IMR-90 (cell line): Measurements from ENCODE around the gene ANO8. TPM values are rescaled to one million over a fixed set of nuclear protein-coding genes. Genes with fewer than 3 reads are reported as not detected.

Experiments
- ATAC-seq: fragments of 200-7000 bp; cut with Tn5 transposase; 2 replicates; pipeline ENCODE4 v1.9.1; 2020; ENCODE audit warnings: low read depth, mild to moderate bottlenecking, moderate library complexity
- BruUV-seq: library from RNA; stranded (reverse); fragments of 400-500 nt; replicated peaks from 2 replicates; lab custom pipeline; 2021; lab: Mats Ljungman, UMichigan
- CTCF ChIA-PET: fragments of 300-600 bp; formaldehyde crosslinking; extraction: SDS; loops from one replicate; lab custom pipeline; 2021; ENCODE audit warnings: antibody characterized with exemption; lab: Yijun Ruan, JAX
- POLR2A ChIA-PET: fragments of 300-600 bp; sonication (Branson Sonifier 250); formaldehyde crosslinking; loops from one replicate; lab custom pipeline; 2022; ENCODE audit warnings: antibody characterized with exemption; ENCODE audit not compliant: unreplicated experiment; lab: Charles Lee
- DNase-seq: peaks from one replicate; pipeline ENCODE4 v3.0.0; 2013
- H2AFZ ChIP-seq: replicated peaks from 2 replicates; pipeline ENCODE3; 2013; ENCODE audit warnings: low read length, mild to moderate bottlenecking; ENCODE audit not compliant: poor library complexity
- H2AK5ac ChIP-seq: 2 replicates; pipeline ENCODE4 v1.6.1; 2013; ENCODE audit warnings: low read depth, low read length, inconsistent platforms
- H2AK9ac ChIP-seq: replicated peaks from 2 replicates; pipeline ENCODE3; 2013; ENCODE audit warnings: mild to moderate bottlenecking, low read depth, low read length, moderate library complexity; ENCODE audit not compliant: poor library complexity
- H2BK120ac ChIP-seq: 2 replicates; pipeline ENCODE4 v1.6.1; 2013; ENCODE audit warnings: low read depth, low read length, inconsistent platforms
- H2BK15ac ChIP-seq: 3 replicates; pipeline ENCODE4 v1.6.1; 2013; ENCODE audit warnings: low read depth, low read length, inconsistent platforms
- H2BK20ac ChIP-seq: 2 replicates; pipeline ENCODE4 v1.6.1; 2013; ENCODE audit warnings: low read depth, mild to moderate bottlenecking, inconsistent platforms, low read length, moderate library complexity
- H2BK5ac ChIP-seq: 2 replicates; pipeline ENCODE4 v1.6.1; 2013; ENCODE audit warnings: mild to moderate bottlenecking, low read depth, low read length, inconsistent platforms; ENCODE audit not compliant: poor library complexity, severe bottlenecking
- H3K14ac ChIP-seq: replicated peaks from 2 replicates; pipeline ENCODE4 v1.6.1; 2013; ENCODE audit warnings: low read depth, low read length, inconsistent platforms
- H3K18ac ChIP-seq: 2 replicates; pipeline ENCODE4 v1.6.1; 2013; ENCODE audit warnings: low read depth, low read length, control low read depth
- H3K23ac ChIP-seq: 2 replicates; pipeline ENCODE4 v1.6.1; 2013; ENCODE audit warnings: low read depth, low read length, inconsistent platforms
- H3K27ac ChIP-seq: 2 replicates; pipeline ENCODE4 v1.5.1; 2013; ENCODE audit warnings: mild to moderate bottlenecking, control low read depth, low read length; ENCODE audit not compliant: insufficient read depth
- H3K27me3 ChIP-seq: 2 replicates; pipeline ENCODE4 v1.6.1; 2013; ENCODE audit warnings: low read length; ENCODE audit not compliant: control insufficient read depth, insufficient read depth
- H3K36me3 ChIP-seq: 2 replicates; pipeline ENCODE4 v1.6.1; 2013; ENCODE audit warnings: low read length, mixed read lengths; ENCODE audit not compliant: control insufficient read depth, insufficient read depth
- H3K4ac ChIP-seq: 2 replicates; pipeline ENCODE4 v1.6.1; 2013; ENCODE audit warnings: low read depth, low read length, inconsistent platforms
- H3K4me1 ChIP-seq: 2 replicates; pipeline ENCODE4 v1.6.1; 2013; ENCODE audit warnings: low read length, mixed read lengths; ENCODE audit not compliant: control insufficient read depth, insufficient read depth
- H3K4me2 ChIP-seq: 2 replicates; pipeline ENCODE4 v1.6.1; 2013; ENCODE audit warnings: low read depth, mild to moderate bottlenecking, control low read depth, low read length, moderate library complexity
- H3K4me3 ChIP-seq: 2 replicates; pipeline ENCODE4 v1.5.1; 2013; ENCODE audit warnings: low read depth, mild to moderate bottlenecking, control low read depth, low read length, moderate library complexity; ENCODE audit not compliant: insufficient read depth
- H3K56ac ChIP-seq: 2 replicates; pipeline ENCODE4 v1.6.1; 2013; ENCODE audit warnings: low read length, inconsistent platforms; ENCODE audit not compliant: insufficient read depth; ENCODE audit errors: extremely low read depth
- H3K79me1 ChIP-seq, 2 experiments: 2 replicates each; pipeline ENCODE4 v1.6.1; 2013; ENCODE audit warnings: low read length in 2 of 2, inconsistent platforms in 1 of 2, low read depth in 1 of 2
- H3K9ac ChIP-seq: 2 replicates; pipeline ENCODE4 v1.6.1; 2013; ENCODE audit warnings: low read depth, low read length, control low read depth
- H3K9me1 ChIP-seq: 2 replicates; pipeline ENCODE4 v1.6.1; 2013; ENCODE audit warnings: low read length, inconsistent platforms; ENCODE audit not compliant: insufficient read depth
- H3K9me3 ChIP-seq: 2 replicates; pipeline ENCODE4 v1.6.1; 2013; ENCODE audit warnings: low read length; ENCODE audit not compliant: control insufficient read depth, insufficient read depth
- H4K20me1 ChIP-seq: 2 replicates; pipeline ENCODE4 v1.6.1; 2013; ENCODE audit warnings: low read length, inconsistent platforms; ENCODE audit not compliant: insufficient read depth
- H4K5ac ChIP-seq: 2 replicates; pipeline ENCODE4 v1.6.1; 2013; ENCODE audit warnings: mild to moderate bottlenecking, low read depth, low read length, control low read depth
- H4K8ac ChIP-seq, 2 experiments: 2 replicates each; pipeline ENCODE4 v1.6.1; 2013; ENCODE audit warnings: low read depth in 2 of 2, low read length in 2 of 2, control low read depth in 1 of 2, inconsistent platforms in 1 of 2
- H4K91ac ChIP-seq: 2 replicates; pipeline ENCODE4 v1.6.1; 2013; ENCODE audit warnings: low read depth, low read length, inconsistent platforms; ENCODE audit not compliant: insufficient read depth
- BHLHE40 ChIP-seq: fragments of 150-350 bp; IDR thresholded peaks from 2 replicates; pipeline ENCODE4 v1.6.1; 2016; ENCODE audit warnings: mild to moderate bottlenecking, low read depth, low read length
- SMC3 ChIP-seq: fragments of 150-350 bp; IDR thresholded peaks from 2 replicates; pipeline ENCODE4 v1.6.1; 2016; ENCODE audit warnings: low read depth, mild to moderate bottlenecking, antibody characterized with exemption, low read length, moderate library complexity
- WGBS, 2 experiments: methylation state at CpG; one replicate each; pipeline versions ENCODE4 v1.1.5 to v1.1.7; 2013; ENCODE audit warnings: missing lambda C conversion rate in 2 of 2; ENCODE audit not compliant: insufficient read length in 1 of 2; ENCODE audit errors: extremely low coverage in 2 of 2; 5-methylcytosine and 5-hydroxymethylcytosine counted together
- dilution Hi-C: fragments of 300-500 bp; cut with HindIII; formaldehyde crosslinking; loops from one replicate; pipeline ENCODE4 v1.14.3; 2018; ENCODE audit warnings: low sequenced_read_pairs; ENCODE audit not compliant: unreplicated experiment
- in situ Hi-C: fragments of 300-500 bp; cut with MboI; formaldehyde crosslinking; loops from 3 replicates; pipeline ENCODE4 v1.14.3; 2019; ENCODE audit warnings: low sequenced_read_pairs, inconsistent platforms, mixed read lengths
- intact Hi-C: fragments of 100-400 bp; cut with micrococcal nuclease; formaldehyde crosslinking; loops from 2 replicates; pipeline ENCODE4 v1.10.0; 2022
- polyA plus RNA-seq, 3 experiments: library from polyadenylated mRNA; depleted of rRNA; stranded (reverse); fragments of >200 nt; gene quantifications; 2 replicates each; pipeline ENCODE4 v1.2.3, GENCODE V29; 2012; ENCODE audit warnings: low replicate concordance in 1 of 3
- total RNA-seq: library from RNA; depleted of rRNA; stranded (reverse); fragments of >200 nt; gene quantifications from 2 replicates; pipeline ENCODE4 v1.2.3, GENCODE V29; 2012

The ANO8 gene
- total and polyA plus RNA-seq, 2 of the 4 experiments (the other 2 are of a cell fraction): 1.6 to 5.6 TPM

DNA sequence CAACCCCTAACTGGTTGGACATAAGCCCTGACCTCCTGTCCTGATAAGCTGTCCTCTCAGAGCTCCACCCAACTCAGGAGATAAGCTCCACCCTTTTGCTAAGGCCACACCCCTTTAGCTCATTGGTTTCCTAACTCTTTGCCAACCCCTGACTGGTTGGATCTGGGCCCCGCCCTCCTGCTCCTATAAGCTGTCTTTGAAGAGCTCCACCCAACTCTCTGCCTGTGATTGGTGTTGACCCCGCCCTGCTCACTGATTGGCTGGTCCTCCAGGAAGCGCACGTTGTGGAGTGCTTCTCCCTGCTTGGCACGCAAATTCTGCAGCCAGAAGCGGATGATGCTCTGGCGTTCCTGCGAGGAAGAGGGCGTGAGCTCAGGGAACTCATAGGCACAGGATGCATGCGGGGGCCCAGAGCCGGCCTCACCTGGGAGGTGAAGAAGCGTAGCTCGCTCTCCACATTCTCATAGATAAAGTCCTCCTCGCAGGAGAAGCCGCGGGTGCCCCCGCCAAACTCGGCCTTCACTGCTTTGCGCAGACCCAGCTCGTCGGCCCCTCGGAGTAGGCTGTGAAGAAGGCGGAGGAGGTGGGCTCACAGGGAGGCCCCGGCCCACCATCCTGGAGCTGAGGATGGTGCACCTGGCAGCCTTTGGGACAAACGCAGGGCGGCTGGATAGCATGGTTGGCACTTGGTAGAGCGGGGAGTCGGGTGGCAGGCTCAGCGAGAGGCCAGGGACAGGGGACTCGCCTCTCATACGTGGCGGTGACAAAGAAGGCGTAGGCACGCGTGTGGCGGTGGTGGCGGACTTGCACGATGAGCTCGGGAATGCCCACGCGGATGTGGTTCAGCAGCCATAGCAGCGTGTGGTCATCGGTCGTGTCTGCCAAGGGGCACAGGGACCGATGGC is 1.7 kb downstream of the ANO8 start:
- Histone ChIP-seq H3K4me3 (no peak overlapping the region), H4K8ac (no peak overlapping the region; a peak in 1 of 4 replicates), H4K91ac (no peak overlapping the region), H3K14ac (no peak overlapping the region), H2BK20ac (no peak overlapping the region), H3K4me2 (no peak overlapping the region), H3K9me3 (no peaks in the 10 kb centered on the region), H3K27me3 (no peaks in the 10 kb centered on the region), H3K4ac (no peak overlapping the region; the same call in 1 of the 2 replicates), H4K5ac (no peak overlapping the region), H3K36me3 (peaks cover 3% of the 10 kb centered on the region; the same call in 1 of the 2 replicates), H3K79me1 (peaks cover 5 to 34% of the 10 kb centered on the region in 2 experiments; a peak in 3 of 4 replicates), H2BK15ac (no peak overlapping the region), H4K20me1 (no peaks in the 10 kb centered on the region), H3K56ac (no peak overlapping the region), H3K27ac (no peak overlapping the region), H2AK9ac (peak overlapping the region; percentile 51), H3K23ac (no peak overlapping the region), H3K18ac (no peak overlapping the region), H2AK5ac (peak overlapping the region; percentile 43; the same call in 1 of the 2 replicates), H3K4me1 (0 out of 2 replicates have a peak, but pooled peaks cover 4% of the 10 kb centered on the region), H2AFZ (no peak overlapping the region), H3K9ac (no peak overlapping the region), H2BK120ac (no peak overlapping the region), H3K9me1 (peaks cover 5% of the 10 kb centered on the region), H2BK5ac (no peak overlapping the region)
- in situ Hi-C loops: no loop called here
- ATAC-seq (no peak), DNase-seq (peak; percentile 39)
- CTCF ChIA-PET: no interaction called here
- WGBS, 2 experiments: 97% methylated on average over 22 of the region's 45 CpGs; no CpG with 5 or more reads in 1 of the 2 experiments
- BruUV-seq: no TSS peak
- dilution Hi-C loops: no loop called here
- intact Hi-C loops: no loop called here
- POLR2A ChIA-PET: no interaction called here
- TF ChIP-seq SMC3: no peak
- TF ChIP-seq BHLHE40: no peak
